H1 (cell line): Measurements from ENCODE around the gene OMG. TPM values are rescaled to one million over a fixed set of nuclear protein-coding genes. Genes with fewer than 3 reads are reported as not detected.

Experiments
- CTCF ChIA-PET: fragments of 300-600 bp; sonication (Branson Sonifier 250); formaldehyde crosslinking; loops from one replicate; lab custom pipeline; 2021; ENCODE audit not compliant: partially characterized antibody; lab: Charles Lee
- POLR2A ChIA-PET: fragments of 300-600 bp; sonication (Branson Sonifier 250); formaldehyde crosslinking; loops from one replicate; lab custom pipeline; 2021; ENCODE audit warnings: inconsistent platforms; ENCODE audit not compliant: partially characterized antibody; lab: Charles Lee
- DNase-seq, 2 experiments: peaks; one replicate each; pipeline versions ENCODE4 v3.0.0 to v3.0.0-alpha.2; 2010 to 2022; ENCODE audit warnings: low spot score in 2 of 2, low read depth in 1 of 2, mixed read lengths in 1 of 2
- FAIRE-seq: peaks from 2 replicates; lab custom pipeline; 2011; peaks lifted over from hg19 to GRCh38; lab: Jason Lieb, UNC
- H2AFZ ChIP-seq: 2 replicates; pipeline ENCODE4 v1.8.1; 2012; ENCODE audit warnings: low read length, inconsistent platforms
- H2AK5ac ChIP-seq: 2 replicates; pipeline ENCODE4 v1.6.1; 2013; ENCODE audit warnings: low read depth, low read length
- H2BK120ac ChIP-seq: replicated peaks from 2 replicates; pipeline ENCODE3; 2013; ENCODE audit warnings: low read depth, low read length, inconsistent platforms
- H2BK12ac ChIP-seq: 2 replicates; pipeline ENCODE4 v1.6.1; 2013; ENCODE audit warnings: low read depth, low read length
- H2BK15ac ChIP-seq: 2 replicates; pipeline ENCODE4 v1.6.1; 2013; ENCODE audit warnings: low read length
- H2BK20ac ChIP-seq: 2 replicates; pipeline ENCODE4 v1.6.1; 2013; ENCODE audit warnings: low read length
- H2BK5ac ChIP-seq: 2 replicates; pipeline ENCODE4 v1.6.1; 2013; ENCODE audit warnings: low read depth, low read length
- H3K14ac ChIP-seq: 2 replicates; pipeline ENCODE4 v1.6.1; 2013; ENCODE audit warnings: inconsistent platforms; ENCODE audit not compliant: insufficient read length
- H3K18ac ChIP-seq: 2 replicates; pipeline ENCODE4 v1.6.1; 2013; ENCODE audit warnings: low read length; ENCODE audit errors: extremely low read depth
- H3K23ac ChIP-seq: 2 replicates; pipeline ENCODE4 v1.6.1; 2013; ENCODE audit warnings: inconsistent platforms; ENCODE audit not compliant: insufficient read length
- H3K23me2 ChIP-seq: 2 replicates; pipeline ENCODE4 v1.6.1; 2013; ENCODE audit warnings: low read depth, low read length
- H3K27ac ChIP-seq: 2 replicates; pipeline ENCODE4 v1.6.1; 2011; ENCODE audit warnings: low read depth, low read length, inconsistent platforms
- H3K27me3 ChIP-seq, 4 experiments: replicated peaks in 1 of 4; 1 replicate in 1 of 4; 2 replicates in 3 of 4; pipeline versions ENCODE4 v1.6.1 to v1.8.1; 2011 to 2013; ENCODE audit warnings: low read length in 3 of 4, mild to moderate bottlenecking in 3 of 4, inconsistent platforms in 2 of 4, mixed read lengths in 2 of 4, moderate library complexity in 1 of 4; ENCODE audit not compliant: control insufficient read depth in 3 of 4, insufficient read depth in 3 of 4; ENCODE audit errors: extremely low read depth in 1 of 4
- H3K36me3 ChIP-seq, 4 experiments: 2 replicates each; pipeline versions ENCODE4 v1.6.1 to v1.8.1; 2011 to 2013; ENCODE audit warnings: mild to moderate bottlenecking in 4 of 4, low read length in 3 of 4, moderate library complexity in 2 of 4, control low read depth in 1 of 4, inconsistent platforms in 1 of 4; ENCODE audit not compliant: insufficient read depth in 4 of 4, control insufficient read depth in 2 of 4
- H3K4ac ChIP-seq: replicated peaks from 2 replicates; pipeline ENCODE3; 2013; ENCODE audit warnings: low read length, low read depth, mixed read lengths, inconsistent platforms; ENCODE audit not compliant: insufficient read length
- H3K4me1 ChIP-seq, 4 experiments: replicated peaks in 1 of 4; 1 replicate in 1 of 4; 2 replicates in 3 of 4; pipeline versions ENCODE4 v1.6.1 to v1.8.1; 2011 to 2013; ENCODE audit warnings: low read length in 3 of 4, inconsistent platforms in 2 of 4, mixed read lengths in 1 of 4; ENCODE audit not compliant: insufficient read depth in 4 of 4, control insufficient read depth in 3 of 4
- H3K4me2 ChIP-seq, 2 experiments: 2 replicates each; pipeline versions ENCODE4 v1.6.1 to v1.8.1; 2011 to 2013; ENCODE audit warnings: low read depth in 2 of 2, low read length in 2 of 2, control low read depth in 1 of 2, inconsistent platforms in 1 of 2, mild to moderate bottlenecking in 1 of 2; ENCODE audit not compliant: insufficient read depth in 1 of 2
- H3K4me3 ChIP-seq, 4 experiments: fragments of 200-600, 300-600 bp in 1 of 4; sonication (generic), shearing (Covaris generic), sonication (Bioruptor Twin) in 1 of 4; 2 replicates each; pipeline versions ENCODE4 v1.5.1 to v1.8.1; 2011 to 2016; ENCODE audit warnings: low read length in 4 of 4, low read depth in 3 of 4, control low read depth in 2 of 4, inconsistent platforms in 2 of 4, mild to moderate bottlenecking in 2 of 4, mixed read lengths in 1 of 4, moderate library complexity in 1 of 4; ENCODE audit not compliant: insufficient read depth in 2 of 4; ENCODE audit errors: extremely low read depth in 1 of 4
- H3K56ac ChIP-seq: replicated peaks from 2 replicates; pipeline ENCODE3; 2013; ENCODE audit warnings: low read depth, mild to moderate bottlenecking, mixed read lengths, low read length, inconsistent platforms; ENCODE audit not compliant: insufficient read length
- H3K79me1 ChIP-seq: 2 replicates; pipeline ENCODE4 v1.6.1; 2013; ENCODE audit warnings: low read depth, low read length, control low read depth
- H3K79me2 ChIP-seq, 2 experiments: 2 replicates each; pipeline versions ENCODE4 v1.6.1 to v1.8.1; 2012 to 2013; ENCODE audit warnings: low read length in 2 of 2, mild to moderate bottlenecking in 2 of 2, inconsistent platforms in 1 of 2; ENCODE audit not compliant: insufficient read depth in 2 of 2, control insufficient read depth in 1 of 2
- H3K9ac ChIP-seq, 4 experiments: replicated peaks in 1 of 4; 1 replicate in 1 of 4; 2 replicates in 3 of 4; pipeline versions ENCODE4 v1.6.1 to v1.8.1; 2011 to 2013; ENCODE audit warnings: low read depth in 3 of 4, low read length in 3 of 4, control low read depth in 2 of 4, mild to moderate bottlenecking in 2 of 4, moderate library complexity in 2 of 4, inconsistent platforms in 1 of 4; ENCODE audit errors: extremely low read depth in 1 of 4
- H3K9me3 ChIP-seq, 2 experiments: 2 replicates each; pipeline versions ENCODE4 v1.6.1 to v1.8.1; 2012 to 2013; ENCODE audit warnings: mild to moderate bottlenecking in 2 of 2, moderate library complexity in 2 of 2, control low read depth in 1 of 2, inconsistent platforms in 1 of 2, low read depth in 1 of 2, low read length in 1 of 2, mixed read lengths in 1 of 2; ENCODE audit not compliant: insufficient read depth in 2 of 2
- H4K20me1 ChIP-seq, 2 experiments: replicated peaks in 1 of 2; 2 replicates each; pipeline versions ENCODE3 to v1.8.1; 2011 to 2013; ENCODE audit warnings: inconsistent platforms in 2 of 2, low read length in 2 of 2, mild to moderate bottlenecking in 1 of 2; ENCODE audit not compliant: insufficient read depth in 2 of 2, control insufficient read depth in 1 of 2
- H4K5ac ChIP-seq: 2 replicates; pipeline ENCODE4 v1.6.1; 2013; ENCODE audit warnings: low read length, low read depth, mixed read lengths, inconsistent platforms; ENCODE audit not compliant: insufficient read length
- H4K8ac ChIP-seq: 2 replicates; pipeline ENCODE4 v1.8.0; 2013; ENCODE audit warnings: mild to moderate bottlenecking, moderate library complexity, low read length, inconsistent platforms; ENCODE audit not compliant: insufficient read depth; ENCODE audit errors: extremely low read depth
- H4K91ac ChIP-seq: replicated peaks from 2 replicates; pipeline ENCODE3; 2013; ENCODE audit warnings: low read length, mixed read lengths, inconsistent platforms; ENCODE audit not compliant: insufficient read length
- PHF8 ChIP-seq: fragments of 200-600 bp; sonication (generic); conservative IDR thresholded peaks from 2 replicates; pipeline ENCODE4 v1.7.1; 2012; ENCODE audit warnings: low read depth, mild to moderate bottlenecking, inconsistent platforms, low read length, moderate library complexity
- WGBS, 2 experiments: shearing (Covaris generic) in 1 of 2; methylation state at CpG; one replicate each; pipeline versions ENCODE4 v1.1.6 to v1.1.7; 2013 to 2015; ENCODE audit warnings: low lambda C conversion rate in 2 of 2, mixed read lengths in 2 of 2, inconsistent platforms in 1 of 2, low coverage in 1 of 2, missing lambda C conversion rate in 1 of 2; ENCODE audit not compliant: insufficient replicate concordance in 2 of 2, insufficient coverage in 1 of 2, insufficient read length in 1 of 2; ENCODE audit errors: extremely low coverage in 1 of 2, missing lambda C conversion rate in 1 of 2; 5-methylcytosine and 5-hydroxymethylcytosine counted together
- polyA plus RNA-seq, 7 experiments: library from polyadenylated mRNA; depleted of rRNA in 3 of 7; stranded (reverse) in 5 of 7; unstranded in 2 of 7; fragments of >200 nt in 5 of 7; fragments of 200-250 nt in 2 of 7; gene quantifications; 1 replicate in 5 of 7; 2 replicates in 1 of 7; 4 replicates in 1 of 7; pipeline versions ENCODE4 v1.2.1 to v1.2.3, GENCODE V29; 2011 to 2013; ENCODE audit warnings: missing spikeins in 2 of 7, mixed read lengths in 2 of 7
- total RNA-seq: library from RNA; stranded (reverse); fragmentation: NEBNext Ultra II Directional; extraction: Animal tissue kit (Norgen Biotek cat#: 25700); gene quantifications from 2 replicates; pipeline ENCODE4 v1.2.1, GENCODE V29; 2021

The OMG gene
- total and polyA plus RNA-seq, 2 of the 8 experiments (the other 6 are each of a cell fraction or from before 2014, with no cell fraction given), result not detected

DNA sequence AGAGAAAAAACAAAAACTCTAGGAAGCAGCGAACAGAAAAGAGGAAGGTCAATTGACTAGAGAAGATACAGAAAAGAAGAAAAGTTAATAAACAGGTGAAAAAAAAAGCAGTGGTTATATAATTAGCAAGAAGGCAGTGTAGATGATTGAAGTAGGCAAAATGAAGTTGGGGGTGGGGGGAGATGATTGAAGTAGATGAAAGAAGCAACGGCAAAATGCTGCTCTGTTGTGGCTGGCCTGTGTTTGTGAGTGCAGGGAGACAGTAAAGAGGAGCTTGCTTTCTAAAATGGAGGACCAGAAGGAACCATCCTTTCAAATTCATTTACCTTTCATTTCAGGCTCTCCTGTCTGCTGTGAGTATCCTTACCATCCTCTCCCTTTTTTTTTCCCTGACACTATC lies 13.2 kb upstream of the OMG start:
- H2BK5ac ChIP-seq, result no peak overlapping the region
- no peak overlapping the region for H3K27ac ChIP-seq
- no peak overlapping the region for H3K4me2 ChIP-seq
- H3K36me3 ChIP-seq, result no peaks in the 10 kb centered on the region
- no peak overlapping the region for H2BK20ac ChIP-seq
- no peaks in the 10 kb centered on the region for H3K4me1 ChIP-seq
- H3K18ac ChIP-seq, result no peak overlapping the region
- H2BK15ac ChIP-seq, result no peak overlapping the region
- H3K9ac ChIP-seq, result no peak overlapping the region
- H4K8ac ChIP-seq, result no peak overlapping the region
- no peaks in the 10 kb centered on the region for H4K20me1 ChIP-seq
- no peaks in the 10 kb centered on the region for H3K9me3 ChIP-seq
- no peak overlapping the region for H2AK5ac ChIP-seq
- H2AFZ ChIP-seq, result no peak overlapping the region
- H3K56ac ChIP-seq, result no peak overlapping the region
- H3K79me1 ChIP-seq, result no peaks in the 10 kb centered on the region
- no peaks in the 10 kb centered on the region for H3K27me3 ChIP-seq
- no peak overlapping the region for H2BK120ac ChIP-seq
- H3K23me2 ChIP-seq, result no peaks in the 10 kb centered on the region
- WGBS, 2 experiments, result 47% methylated on average over 2 of the region's 2 CpGs; no CpG with 5 or more reads in 1 of the 2 experiments
- H3K4ac ChIP-seq, result no peak overlapping the region
- H3K79me2 ChIP-seq, result no peaks in the 10 kb centered on the region
- H4K91ac ChIP-seq, result no peak overlapping the region
- H3K23ac ChIP-seq, result no peak overlapping the region
- H3K14ac ChIP-seq, result no peak overlapping the region
- H2BK12ac ChIP-seq, result no peak overlapping the region
- DNase-seq (no peak), FAIRE-seq (no peak)
- no peak overlapping the region for H4K5ac ChIP-seq
- H3K4me3 ChIP-seq, result no peak overlapping the region
- CTCF ChIA-PET, result interaction anchor here (0.7 kb wide), 1 partner anchor 271 kb away, joined by 4 read pairs; no protein-coding TSS in a partner anchor
- TF ChIP-seq PHF8, result no peak
- POLR2A ChIA-PET, result no interaction called here
